ENCODE data around the gene EME1. TPM values are rescaled to one million over a fixed set of nuclear protein-coding genes. Genes with fewer than 3 reads are reported as not detected.

The EME1 gene
- total RNA-seq, 1 donor from 2014 or later, result 2.8 TPM

GRCh38 chr17:50365165-50365564 is 7.9 kb upstream of the EME1 start:
- Mint-ChIP-seq H3K4me1 (ENCODE audit: unreplicated experiment) (peaks cover 13% of the 10 kb centered on the region), H3K9me3 (ENCODE audit: unreplicated experiment) (no peaks in the 10 kb centered on the region), H3K36me3 (ENCODE audit: unreplicated experiment) (peaks cover 19% of the 10 kb centered on the region), H3K4me3 (ENCODE audit: unreplicated experiment) (no peak overlapping the region), H3K27me3 (ENCODE audit: unreplicated experiment) (no peaks in the 10 kb centered on the region), H3K27ac (ENCODE audit: unreplicated experiment) (no peak overlapping the region)
- TF ChIP-seq CTCF (IDR thresholded peaks at IDR 0.05), result no peak
- DNase-seq (ENCODE audit: extremely low spot score, unreplicated experiment), result no peak

- H3K4me1 Mint-ChIP-seq (ENCODE audit: unreplicated experiment), result peaks cover 15% of the 10 kb centered on the region
- no peak overlapping the region for H3K4me3 Mint-ChIP-seq (ENCODE audit: unreplicated experiment)
- H3K36me3 Mint-ChIP-seq (ENCODE audit: unreplicated experiment), result peaks cover 22% of the 10 kb centered on the region
- no peak for DNase-seq (ENCODE audit: extremely low spot score, unreplicated experiment)
- no peaks in the 10 kb centered on the region for H3K27me3 Mint-ChIP-seq (ENCODE audit: unreplicated experiment)
- TF ChIP-seq CTCF (IDR thresholded peaks at IDR 0.05), result no peak
- no peaks in the 10 kb centered on the region for H3K9me3 Mint-ChIP-seq (ENCODE audit: unreplicated experiment)
- H3K27ac Mint-ChIP-seq (ENCODE audit: unreplicated experiment), result no peak overlapping the region
These were observed 7.2 kb upstream of the EME1 start for GRCh38 chr17:50365649-50366393.

GRCh38 chr17:50367401-50367800 is 5.6 kb upstream of the EME1 start:
- Mint-ChIP-seq H3K4me1 (ENCODE audit: unreplicated experiment) (peaks cover 20% of the 10 kb centered on the region), H3K9me3 (ENCODE audit: unreplicated experiment) (no peaks in the 10 kb centered on the region), H3K36me3 (ENCODE audit: unreplicated experiment) (peaks cover 22% of the 10 kb centered on the region), H3K4me3 (ENCODE audit: unreplicated experiment) (no peak overlapping the region), H3K27ac (ENCODE audit: unreplicated experiment) (no peak overlapping the region), H3K27me3 (ENCODE audit: unreplicated experiment) (no peaks in the 10 kb centered on the region)
- TF ChIP-seq CTCF (IDR thresholded peaks at IDR 0.05), result no peak
- DNase-seq (ENCODE audit: extremely low spot score, unreplicated experiment), result no peak

- H3K9me3 Mint-ChIP-seq (ENCODE audit: unreplicated experiment), result no peaks in the 10 kb centered on the region
- TF ChIP-seq CTCF (IDR thresholded peaks at IDR 0.05), result no peak
- no peak for DNase-seq (ENCODE audit: extremely low spot score, unreplicated experiment)
- no peak overlapping the region for H3K27ac Mint-ChIP-seq (ENCODE audit: unreplicated experiment)
- peaks cover 24% of the 10 kb centered on the region for H3K4me1 Mint-ChIP-seq (ENCODE audit: unreplicated experiment)
- no peak overlapping the region for H3K4me3 Mint-ChIP-seq (ENCODE audit: unreplicated experiment)
- no peaks in the 10 kb centered on the region for H3K27me3 Mint-ChIP-seq (ENCODE audit: unreplicated experiment)
- H3K36me3 Mint-ChIP-seq (ENCODE audit: unreplicated experiment), result peaks cover 22% of the 10 kb centered on the region
These were observed 3.0 kb upstream of the EME1 start for GRCh38 chr17:50370052-50370451.

- DNase-seq (ENCODE audit: extremely low spot score, unreplicated experiment), result no peak
- Mint-ChIP-seq H3K27me3 (ENCODE audit: unreplicated experiment) (no peaks in the 10 kb centered on the region), H3K4me1 (ENCODE audit: unreplicated experiment) (peaks cover 24% of the 10 kb centered on the region), H3K9me3 (ENCODE audit: unreplicated experiment) (no peaks in the 10 kb centered on the region), H3K36me3 (ENCODE audit: unreplicated experiment) (peaks cover 22% of the 10 kb centered on the region), H3K4me3 (ENCODE audit: unreplicated experiment) (peak overlapping the region; percentile 99), H3K27ac (ENCODE audit: unreplicated experiment) (peak overlapping the region; percentile 33)
- no peak for TF ChIP-seq CTCF (IDR thresholded peaks at IDR 0.05)
These were observed 1.5 kb upstream of the EME1 start for GRCh38 chr17:50371526-50371925.
